GM19468 (cell line): ENCODE measurements around the gene PLCL2.
"Not testable (repeated sequence)": the region's sequence is repeated elsewhere in the genome, so short reads cannot be mapped to it uniquely, and the experiment has no call there.

ENCODE experiments used
- ATAC-seq: cut with Tn5 transposase; IDR thresholded peaks from one replicate; pipeline ENCODE4 v1.9.1; 2021; ENCODE audit warnings: mild to moderate bottlenecking, moderate library complexity, moderate number of reproducible peaks; ENCODE audit not compliant: unreplicated experiment; ENCODE audit errors: extremely low read depth

The PLCL2 gene

DNA sequence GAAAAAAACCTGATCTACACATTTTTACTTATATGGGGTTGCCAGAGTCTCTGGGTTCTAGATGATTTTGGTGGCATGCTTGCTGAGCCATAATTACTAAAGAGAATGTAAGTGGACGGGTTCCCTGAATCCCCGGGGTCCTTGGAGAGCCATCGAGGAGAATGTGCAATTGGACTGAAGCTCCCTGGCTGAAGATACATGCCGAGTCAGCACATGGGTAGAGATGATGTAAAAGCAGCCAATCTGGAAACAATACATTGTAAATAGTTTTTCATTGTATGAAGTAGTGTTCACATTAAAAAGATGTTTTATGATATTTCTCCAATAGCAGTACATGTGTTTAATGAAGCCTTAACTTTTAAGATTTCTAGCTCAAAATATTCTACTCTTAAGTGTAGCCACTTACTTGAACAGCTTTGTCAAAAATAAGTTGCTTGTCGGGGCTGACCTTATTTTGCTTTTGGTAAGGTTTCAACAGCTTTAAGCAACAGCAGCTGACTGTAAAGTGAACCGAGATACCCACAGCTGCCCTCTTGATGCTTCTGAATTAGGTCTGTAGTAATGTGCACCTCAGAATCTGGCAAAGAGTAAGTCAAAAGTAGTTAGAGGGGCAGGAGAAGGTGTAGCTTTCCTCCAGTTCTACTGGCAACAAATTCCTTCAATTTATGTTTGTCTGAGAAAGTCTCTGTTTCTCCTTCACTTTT, 205.7 kb downstream of the PLCL2 start:
- no peak for ATAC-seq

DNA sequence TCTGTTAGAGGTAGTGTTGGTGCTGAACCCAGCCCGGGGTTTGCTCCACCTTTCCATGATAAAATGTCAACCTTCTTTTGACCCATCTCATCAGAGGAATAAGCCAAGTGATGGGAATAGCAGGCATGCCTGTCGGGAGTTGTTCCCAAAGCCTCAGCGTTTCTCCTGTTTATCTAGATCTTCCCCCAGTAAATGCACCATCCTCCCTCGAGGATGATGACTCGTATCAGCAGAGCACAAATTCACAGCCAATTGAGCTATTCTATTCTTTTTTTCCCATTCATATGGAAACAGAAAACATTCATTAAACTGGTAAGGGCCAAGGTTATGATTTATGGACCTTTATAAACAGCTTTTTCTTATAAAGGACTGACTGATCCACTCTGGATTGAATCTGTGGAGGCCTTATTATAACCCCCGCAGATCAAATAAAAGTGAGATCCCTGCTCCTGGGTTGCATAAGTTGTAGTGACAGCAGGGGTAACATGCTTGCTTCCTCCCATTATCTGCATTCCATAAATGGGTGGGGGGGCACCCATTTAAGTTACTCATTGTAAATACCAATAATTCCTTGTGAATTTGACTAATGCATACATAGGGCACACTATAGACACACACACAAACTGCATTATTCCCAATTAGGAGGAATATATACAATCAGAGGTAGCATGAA, 207.3 kb downstream of the PLCL2 start:
- ATAC-seq = no peak

DNA sequence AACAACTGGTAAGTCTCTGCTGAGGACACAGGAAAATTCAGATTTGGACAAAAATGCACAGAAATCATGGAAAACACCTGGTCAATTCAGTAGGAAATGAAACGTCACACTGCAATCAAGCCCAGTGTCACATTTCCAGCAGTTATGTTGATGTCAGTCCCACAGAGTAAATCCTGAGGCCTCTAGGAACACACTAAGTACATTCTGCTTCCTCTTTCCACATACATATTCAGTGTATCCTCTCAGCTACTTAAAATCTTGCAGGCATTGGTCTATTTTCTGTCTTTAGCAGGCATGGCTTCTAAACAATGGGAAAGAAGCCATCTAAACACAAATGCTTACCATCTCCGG, 207.8 kb downstream of the PLCL2 start:
- no peak for ATAC-seq

DNA sequence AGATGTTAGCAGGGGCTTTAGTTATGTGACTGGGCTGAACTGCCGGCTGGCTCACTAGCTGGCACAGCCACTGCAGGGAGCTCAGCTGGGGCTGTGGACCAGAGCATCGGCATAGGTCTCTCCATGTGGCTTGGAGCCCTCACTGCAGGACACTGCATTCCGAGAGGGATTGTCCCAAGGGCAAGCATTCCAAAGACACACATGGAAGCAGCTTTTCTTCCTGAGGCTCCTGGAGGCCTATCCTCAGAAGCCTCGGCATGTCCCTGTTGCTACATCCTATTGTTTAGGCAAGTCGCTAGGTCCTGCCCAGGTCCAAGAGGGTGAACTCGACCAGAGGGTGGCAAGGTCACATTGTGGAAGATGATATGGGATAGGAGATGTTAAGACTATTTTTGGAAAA, 209.8 kb downstream of the PLCL2 start:
- ATAC-seq = no peak

DNA sequence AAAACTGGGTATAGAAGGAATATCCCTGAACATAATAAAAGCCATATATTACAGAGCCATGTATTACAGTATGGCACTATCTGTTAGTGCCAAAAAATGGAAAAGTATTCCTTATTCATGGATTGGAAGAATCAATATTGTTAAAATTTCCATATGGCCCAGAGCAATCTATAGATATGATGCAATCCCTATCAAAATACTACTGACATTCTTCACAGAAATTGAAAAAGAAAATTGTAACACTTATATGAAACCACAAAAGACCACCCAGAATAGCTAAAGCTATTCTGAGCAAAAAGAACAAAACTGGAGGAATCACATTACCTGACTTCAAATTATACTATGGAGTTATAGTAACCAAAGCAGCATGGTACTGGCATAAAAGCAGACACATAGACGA, 218.8 kb downstream of the PLCL2 start:
- ATAC-seq = no peak

- ATAC-seq = not testable (repeated sequence)
Observed at GRCh38 chr3:17106801-17107200, 222.0 kb downstream of the PLCL2 start.

GRCh38 chr3:17110660-17111396, 226.1 kb downstream of the PLCL2 start:
- ATAC-seq = no peak

DNA sequence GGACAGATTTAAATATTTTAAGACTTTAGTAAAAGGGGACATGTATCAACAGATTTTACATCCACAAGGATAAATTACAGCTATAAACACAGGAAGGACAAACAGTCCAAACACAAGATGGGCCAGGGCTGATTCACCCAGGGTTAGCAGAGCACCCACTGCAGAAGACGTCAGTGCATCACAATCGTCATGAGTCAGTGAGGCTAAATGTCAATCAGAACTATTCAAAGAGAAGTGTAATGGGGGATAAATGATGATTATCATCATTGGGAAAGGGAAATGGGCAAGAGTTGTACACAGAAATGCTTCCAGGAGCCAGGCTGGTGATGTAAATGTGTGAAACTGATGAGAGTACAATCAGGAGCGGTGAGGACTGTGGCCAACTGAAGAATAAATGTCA, 226.8 kb downstream of the PLCL2 start:
- no peak for ATAC-seq

GRCh38 chr3:17115186-17115585, 230.4 kb downstream of the PLCL2 start:
- ATAC-seq = no peak

GRCh38 chr3:17116007-17116600, 231.3 kb downstream of the PLCL2 start:
- ATAC-seq = no peak

DNA sequence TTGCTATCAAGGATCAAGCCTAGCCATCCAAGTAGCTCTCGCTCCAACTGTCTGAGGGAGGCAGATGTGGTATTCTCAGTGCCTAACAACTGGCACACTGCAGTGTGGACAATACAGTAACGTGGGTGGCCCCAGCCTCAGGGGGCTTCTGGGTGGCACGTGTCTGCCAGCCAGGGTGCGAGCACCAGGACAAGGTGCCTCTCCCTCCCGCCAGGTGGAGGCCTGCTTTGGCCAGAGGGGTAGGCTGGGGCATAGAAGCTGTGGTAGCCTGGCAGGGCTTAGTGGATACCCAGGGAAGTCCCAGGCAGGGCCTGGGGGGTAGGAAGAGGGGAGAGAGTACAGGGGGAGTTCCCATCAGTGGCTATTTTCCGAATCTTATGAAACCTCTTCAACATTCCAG, 234.0 kb downstream of the PLCL2 start:
- no peak for ATAC-seq

- no peak for ATAC-seq
Observed at GRCh38 chr3:17119201-17120072, 234.7 kb downstream of the PLCL2 start.

DNA sequence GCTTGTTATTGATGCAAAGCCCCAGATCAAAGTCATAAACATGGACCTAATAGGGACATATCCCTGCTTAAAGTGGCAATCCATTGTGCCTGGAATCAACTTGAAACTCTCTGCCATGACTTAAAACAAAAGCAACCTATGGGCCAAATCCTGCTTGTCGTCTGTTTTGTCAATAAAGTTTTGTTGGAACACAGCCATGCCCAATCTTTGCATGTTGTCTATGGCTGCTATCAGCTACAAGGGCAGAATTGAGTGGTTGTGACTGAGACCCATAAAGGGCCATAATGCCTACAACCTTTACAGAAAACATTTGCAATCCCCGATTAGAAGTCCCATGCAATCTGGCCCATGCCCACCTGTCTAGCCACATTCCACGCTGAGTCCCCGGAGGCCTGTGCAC, 235.4 kb downstream of the PLCL2 start:
- no peak for ATAC-seq

- no peak for ATAC-seq
Observed at GRCh38 chr3:17121336-17121735, 236.6 kb downstream of the PLCL2 start.

- ATAC-seq = no peak
Observed at GRCh38 chr3:17122758-17123157, 238.0 kb downstream of the PLCL2 start.

GRCh38 chr3:17125738-17126442, 241.1 kb downstream of the PLCL2 start:
- no peak for ATAC-seq

GRCh38 chr3:17128671-17129070, 243.9 kb downstream of the PLCL2 start:
- ATAC-seq = not testable (repeated sequence)

DNA sequence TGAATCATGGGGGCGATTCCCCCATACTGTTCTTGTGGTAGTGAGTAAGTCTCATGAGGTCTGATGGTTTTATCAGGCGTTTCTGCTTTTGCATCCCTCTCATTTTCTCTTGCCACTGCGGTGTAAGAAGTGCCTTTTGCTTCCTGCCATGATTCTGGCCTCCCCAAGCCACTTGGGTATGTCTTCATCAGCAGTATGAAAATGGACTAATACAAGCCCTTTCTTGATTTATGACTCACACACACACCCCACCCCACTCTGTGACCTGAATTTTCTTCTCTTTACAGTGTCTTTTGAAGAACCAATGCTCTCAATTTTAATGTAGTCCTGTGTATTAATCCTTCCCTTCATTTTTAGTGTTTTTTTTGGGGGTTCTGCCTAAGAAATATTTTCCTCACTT, 244.8 kb downstream of the PLCL2 start:
- ATAC-seq = no peak

- ATAC-seq = no peak
Observed at GRCh38 chr3:17130956-17131355, 246.2 kb downstream of the PLCL2 start.
